Measurements from ENCODE around the gene CYTH2.

DNA sequence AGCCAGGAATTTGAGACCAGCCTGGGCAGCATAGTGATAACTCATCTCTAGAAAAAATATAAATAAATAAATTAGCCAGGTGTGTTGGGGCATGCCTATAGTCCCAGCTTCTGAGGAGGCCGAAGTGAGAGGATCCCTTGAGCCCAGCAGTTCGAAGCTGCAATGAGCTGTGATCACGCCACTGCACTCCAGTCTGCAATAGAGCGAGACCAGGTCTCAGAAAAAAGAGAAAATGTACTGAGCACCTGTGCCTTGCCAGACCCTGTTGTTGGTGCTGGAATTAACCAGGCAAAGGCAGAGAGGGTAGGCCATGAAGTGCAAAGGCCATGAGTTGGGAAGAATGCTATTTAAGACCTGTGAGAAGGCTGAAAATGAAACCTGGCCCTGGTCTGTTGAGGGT is 2.7 kb downstream of the CYTH2 start:
- TF ChIP-seq, protein P1, sequence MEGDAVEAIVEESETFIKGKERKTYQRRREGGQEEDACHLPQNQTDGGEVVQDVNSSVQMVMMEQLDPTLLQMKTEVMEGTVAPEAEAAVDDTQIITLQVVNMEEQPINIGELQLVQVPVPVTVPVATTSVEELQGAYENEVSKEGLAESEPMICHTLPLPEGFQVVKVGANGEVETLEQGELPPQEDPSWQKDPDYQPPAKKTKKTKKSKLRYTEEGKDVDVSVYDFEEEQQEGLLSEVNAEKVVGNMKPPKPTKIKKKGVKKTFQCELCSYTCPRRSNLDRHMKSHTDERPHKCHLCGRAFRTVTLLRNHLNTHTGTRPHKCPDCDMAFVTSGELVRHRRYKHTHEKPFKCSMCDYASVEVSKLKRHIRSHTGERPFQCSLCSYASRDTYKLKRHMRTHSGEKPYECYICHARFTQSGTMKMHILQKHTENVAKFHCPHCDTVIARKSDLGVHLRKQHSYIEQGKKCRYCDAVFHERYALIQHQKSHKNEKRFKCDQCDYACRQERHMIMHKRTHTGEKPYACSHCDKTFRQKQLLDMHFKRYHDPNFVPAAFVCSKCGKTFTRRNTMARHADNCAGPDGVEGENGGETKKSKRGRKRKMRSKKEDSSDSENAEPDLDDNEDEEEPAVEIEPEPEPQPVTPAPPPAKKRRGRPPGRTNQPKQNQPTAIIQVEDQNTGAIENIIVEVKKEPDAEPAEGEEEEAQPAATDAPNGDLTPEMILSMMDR (IDR thresholded peaks at IDR 0.05), result no peak
- TF ChIP-seq KDM1A (IDR thresholded peaks at IDR 0.05; ENCODE audit: low read depth), result no peak
- TF ChIP-seq GATA3 (IDR thresholded peaks at IDR 0.05; ENCODE audit: borderline replicate concordance), result no peak
- no peak for TF ChIP-seq TFCP2L1 (CRISPR knock-in tag; IDR thresholded peaks at IDR 0.05)
- no peak for TF ChIP-seq HEYL (CRISPR knock-in tag; IDR thresholded peaks at IDR 0.05)
- no peak for TF ChIP-seq EP300 (IDR thresholded peaks at IDR 0.05)
- TF ChIP-seq SMC3 (IDR thresholded peaks at IDR 0.05), result no peak

Data from A549 (cell line).